ENCODE results near the gene TBL3.

- TF ChIP-seq CTCF (conservative IDR thresholded peaks at IDR 0.05; ENCODE audit: low read length) (peak; percentile 91), EZH2phosphoT487 (IDR thresholded peaks at IDR 0.05; ENCODE audit: borderline replicate concordance, low read depth, low read length) (no peak)
These were observed 51.5 kb downstream of the TBL3 start for GRCh38 chr16:2023092-2024031.
